ENCODE results near the gene SLC66A3.

The SLC66A3 gene

GRCh38 chr2:11224887-11225286 is 69.6 kb downstream of the SLC66A3 start:
- peaks cover 0 to 7% (median 0%) of the 10 kb centered on the region in 4 experiments for H3K4me1 ChIP-seq (ENCODE audit: control extremely low read depth in 1 of 4, control insufficient read depth in 4 of 4, insufficient read depth in 4 of 4, low read length in 3 of 4)
- H3K36me3 ChIP-seq (ENCODE audit: control insufficient read depth in 4 of 4, insufficient read depth in 4 of 4, low read length in 3 of 4) = peaks cover 4 to 17% (median 5%) of the 10 kb centered on the region in 4 experiments
- peak in 2 of 3 donors; percentile 40 to 51 for DNase-seq
- CTCF ChIA-PET = interaction anchor here (0.8 to 1.0 kb wide), 5 partner anchors 9 to 395 kb away, joined by 3 to 4 read pairs (median 3); a partner anchor contains a TSS
- no peaks in the 10 kb centered on the region for H3K9me3 ChIP-seq (ENCODE audit: control extremely low read depth in 1 of 5, control insufficient read depth in 4 of 5, insufficient read depth in 2 of 5, low read depth in 1 of 5, low read length in 4 of 5)
- POLR2A ChIA-PET = no interaction called here
- no peak overlapping the region for H3K27ac ChIP-seq (ENCODE audit: insufficient read depth in 1 of 2, low read depth in 1 of 2, low read length in 2 of 2, poor library complexity in 1 of 2, severe bottlenecking in 2 of 2)
- no peaks in the 10 kb centered on the region for H3K27me3 ChIP-seq (replicated peaks in 2 of 5; ENCODE audit: control insufficient read depth in 4 of 5, insufficient read depth in 5 of 5, low read length in 4 of 5)
- no peak overlapping the region for H3K4me3 ChIP-seq (ENCODE audit: control insufficient read depth in 1 of 7, extremely low read depth in 1 of 7, insufficient read depth in 4 of 7, low read depth in 2 of 7, low read length in 6 of 7)

- POLR2A ChIA-PET = no interaction called here
- CTCF ChIA-PET = interaction anchor here (1.1 to 1.9 kb wide), 3 partner anchors 94 to 178 kb away, joined by 3 to 6 read pairs (median 3); a partner anchor contains a TSS
These were observed 72.3 kb downstream of the SLC66A3 start for GRCh38 chr2:11227595-11227994.

More at GRCh38 chr2:11227595-11227994, 72.3 kb downstream of the SLC66A3 start:
- Histone ChIP-seq H3K27ac (ENCODE audit: insufficient read depth in 1 of 2, low read depth in 1 of 2, low read length in 2 of 2, poor library complexity in 1 of 2, severe bottlenecking in 2 of 2) (no peak overlapping the region), H3K27me3 (replicated peaks in 2 of 5; ENCODE audit: control insufficient read depth in 4 of 5, insufficient read depth in 5 of 5, low read length in 4 of 5) (no peaks in the 10 kb centered on the region), H3K4me1 (ENCODE audit: control extremely low read depth in 1 of 4, control insufficient read depth in 4 of 4, insufficient read depth in 4 of 4, low read length in 3 of 4) (peaks cover 0 to 7% (median 0%) of the 10 kb centered on the region in 4 experiments), H3K36me3 (ENCODE audit: control insufficient read depth in 4 of 4, insufficient read depth in 4 of 4, low read length in 3 of 4) (peaks cover 0 to 8% (median 2%) of the 10 kb centered on the region in 4 experiments), H3K4me3 (ENCODE audit: control insufficient read depth in 1 of 7, extremely low read depth in 1 of 7, insufficient read depth in 4 of 7, low read depth in 2 of 7, low read length in 6 of 7) (no peak overlapping the region), H3K9me3 (ENCODE audit: control extremely low read depth in 1 of 5, control insufficient read depth in 4 of 5, insufficient read depth in 2 of 5, low read depth in 1 of 5, low read length in 4 of 5) (no peaks in the 10 kb centered on the region)
- DNase-seq = no peak
